ENCODE data around the gene RBMS3.

DNA sequence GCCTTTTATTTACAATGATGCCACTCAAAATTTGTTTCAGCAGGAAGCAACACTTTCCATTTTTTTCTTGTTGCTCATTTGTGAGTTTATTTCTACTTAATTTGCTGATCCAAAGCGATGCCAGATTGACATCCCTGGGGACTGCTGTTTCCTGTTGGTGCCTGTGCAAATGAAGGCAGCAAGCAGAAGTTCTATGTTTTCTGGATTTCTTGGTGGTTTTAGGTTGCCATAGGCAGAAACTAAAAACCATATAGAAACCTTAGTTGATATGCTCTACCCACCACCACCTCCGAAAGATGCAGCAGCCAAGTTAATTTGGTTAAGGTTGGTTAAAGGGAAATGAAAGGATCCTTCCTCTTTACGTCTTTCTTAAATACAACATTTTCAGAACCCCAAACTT, 356.2 kb downstream of the RBMS3 start:
- no peak for TF ChIP-seq POLR2AphosphoS5 (IDR thresholded peaks at IDR 0.05)
- TF ChIP-seq POLR2A (IDR thresholded peaks at IDR 0.05), result no peak
